ENCODE measurements around the gene SMIM32. TPM values are rescaled to one million over a fixed set of nuclear protein-coding genes. Genes with fewer than 3 reads are reported as not detected.
A peak's percentile ranks its signal among the peaks of the same experiment; 100 is the strongest.

SMIM32 gene
- total and polyA plus RNA-seq, 5 donors from 2014 or later, result not detected

- H3K27ac Mint-ChIP-seq, result no peak overlapping the region
- no peaks in the 10 kb centered on the region for H3K27me3 Mint-ChIP-seq
- Histone ChIP-seq H3K4me1 (ENCODE audit: control insufficient read depth, insufficient read depth, low read length, poor library complexity, severe bottlenecking) (no peaks in the 10 kb centered on the region), H3K4me3 (ENCODE audit: low read depth, low read length) (no peak overlapping the region), H3K36me3 (ENCODE audit: control insufficient read depth, insufficient read depth, low read length) (peaks cover 2% of the 10 kb centered on the region), H3K27me3 (ENCODE audit: control insufficient read depth, insufficient read depth, low read length) (no peaks in the 10 kb centered on the region), H3K27ac (ENCODE audit: insufficient read depth, low read length, poor library complexity, severe bottlenecking) (no peak overlapping the region), H3K9me3 (ENCODE audit: control insufficient read depth in 2 of 2, low read length in 2 of 2) (no peaks in the 10 kb centered on the region)
- no peak overlapping the region for H3K4me3 Mint-ChIP-seq
- H3K9me3 Mint-ChIP-seq, result no peaks in the 10 kb centered on the region
- no peaks in the 10 kb centered on the region for H3K36me3 Mint-ChIP-seq
- peaks cover 0 to 1% (median 0%) of the 10 kb centered on the region in 4 donors for H3K4me1 Mint-ChIP-seq
- DNase-seq, result no peak
- ATAC-seq (ENCODE audit: low read depth in 2 of 2), result no peak
These were observed 10.3 kb downstream of the SMIM32 start for GRCh38 chr5:136182618-136183017.

- H3K9me3 ChIP-seq (ENCODE audit: control insufficient read depth in 2 of 2, low read length in 2 of 2), result no peaks in the 10 kb centered on the region
- H3K27me3 Mint-ChIP-seq, result peaks cover 4% of the 10 kb centered on the region
- no peaks in the 10 kb centered on the region for H3K4me1 ChIP-seq (ENCODE audit: control insufficient read depth, insufficient read depth, low read length, poor library complexity, severe bottlenecking)
- no peak overlapping the region for H3K27ac ChIP-seq (ENCODE audit: insufficient read depth, low read length, poor library complexity, severe bottlenecking)
- ATAC-seq (ENCODE audit: low read depth in 2 of 2), result no peak
- no peak overlapping the region for H3K27ac Mint-ChIP-seq
- H3K36me3 ChIP-seq (ENCODE audit: control insufficient read depth, insufficient read depth, low read length), result no peaks in the 10 kb centered on the region
- H3K4me3 Mint-ChIP-seq, result no peak overlapping the region
- peaks cover 0 to 2% (median 0%) of the 10 kb centered on the region in 7 donors for H3K9me3 Mint-ChIP-seq
- no peaks in the 10 kb centered on the region for H3K36me3 Mint-ChIP-seq
- H3K27me3 ChIP-seq (ENCODE audit: control insufficient read depth, insufficient read depth, low read length), result no peaks in the 10 kb centered on the region
- no peak overlapping the region for H3K4me3 ChIP-seq (ENCODE audit: low read depth, low read length)
- H3K4me1 Mint-ChIP-seq, result no peaks in the 10 kb centered on the region
- DNase-seq, result peak in 1 of 3 donors; percentile 33
These were observed 18.8 kb downstream of the SMIM32 start for GRCh38 chr5:136174021-136174659.

- H3K4me3 ChIP-seq (ENCODE audit: low read depth, low read length), result no peak overlapping the region
- no peak for DNase-seq
- H3K27me3 ChIP-seq (ENCODE audit: control insufficient read depth, insufficient read depth, low read length), result no peaks in the 10 kb centered on the region
- peaks cover 0 to 2% (median 0%) of the 10 kb centered on the region in 7 donors for H3K9me3 Mint-ChIP-seq
- no peaks in the 10 kb centered on the region for H3K9me3 ChIP-seq (ENCODE audit: control insufficient read depth in 2 of 2, low read length in 2 of 2)
- no peaks in the 10 kb centered on the region for H3K4me1 Mint-ChIP-seq
- peaks cover 4% of the 10 kb centered on the region for H3K36me3 Mint-ChIP-seq
- no peaks in the 10 kb centered on the region for H3K36me3 ChIP-seq (ENCODE audit: control insufficient read depth, insufficient read depth, low read length)
- H3K27me3 Mint-ChIP-seq, result peaks cover 4% of the 10 kb centered on the region
- H3K27ac Mint-ChIP-seq, result no peak overlapping the region
- no peaks in the 10 kb centered on the region for H3K4me1 ChIP-seq (ENCODE audit: control insufficient read depth, insufficient read depth, low read length, poor library complexity, severe bottlenecking)
- H3K27ac ChIP-seq (ENCODE audit: insufficient read depth, low read length, poor library complexity, severe bottlenecking), result no peak overlapping the region
- ATAC-seq (ENCODE audit: low read depth in 2 of 2), result no peak
- H3K4me3 Mint-ChIP-seq, result no peak overlapping the region
These were observed 23.7 kb downstream of the SMIM32 start for GRCh38 chr5:136169218-136169617.

GRCh38 chr5:136166909-136167308, 26.1 kb downstream of the SMIM32 start:
- Mint-ChIP-seq H3K9me3 (peaks cover 0 to 2% (median 0%) of the 10 kb centered on the region in 7 donors), H3K4me3 (no peak overlapping the region), H3K36me3 (peaks cover 4% of the 10 kb centered on the region), H3K27me3 (peaks cover 4% of the 10 kb centered on the region), H3K27ac (no peak overlapping the region), H3K4me1 (no peaks in the 10 kb centered on the region)
- H3K4me1 ChIP-seq (ENCODE audit: control insufficient read depth, insufficient read depth, low read length, poor library complexity, severe bottlenecking), result no peaks in the 10 kb centered on the region
- no peak for ATAC-seq (ENCODE audit: low read depth in 2 of 2)
- no peaks in the 10 kb centered on the region for H3K9me3 ChIP-seq (ENCODE audit: control insufficient read depth in 2 of 2, low read length in 2 of 2)
- no peak for DNase-seq
- H3K36me3 ChIP-seq (ENCODE audit: control insufficient read depth, insufficient read depth, low read length), result no peaks in the 10 kb centered on the region
- H3K27ac ChIP-seq (ENCODE audit: insufficient read depth, low read length, poor library complexity, severe bottlenecking), result no peak overlapping the region
- no peak overlapping the region for H3K4me3 ChIP-seq (ENCODE audit: low read depth, low read length)
- no peaks in the 10 kb centered on the region for H3K27me3 ChIP-seq (ENCODE audit: control insufficient read depth, insufficient read depth, low read length)

GRCh38 chr5:136164226-136164625, 28.7 kb downstream of the SMIM32 start:
- ATAC-seq (ENCODE audit: low read depth in 2 of 2) (no peak), DNase-seq (no peak)
- H3K4me1 Mint-ChIP-seq, result no peaks in the 10 kb centered on the region
- H3K36me3 Mint-ChIP-seq, result peaks cover 4% of the 10 kb centered on the region
- H3K27me3 Mint-ChIP-seq, result no peaks in the 10 kb centered on the region
- no peak overlapping the region for H3K27ac Mint-ChIP-seq
- no peak overlapping the region for H3K4me3 Mint-ChIP-seq
- Histone ChIP-seq H3K36me3 (ENCODE audit: control insufficient read depth, insufficient read depth, low read length) (no peaks in the 10 kb centered on the region), H3K27ac (ENCODE audit: insufficient read depth, low read length, poor library complexity, severe bottlenecking) (no peak overlapping the region), H3K4me3 (ENCODE audit: low read depth, low read length) (no peak overlapping the region), H3K9me3 (ENCODE audit: control insufficient read depth in 2 of 2, low read length in 2 of 2) (no peaks in the 10 kb centered on the region), H3K4me1 (ENCODE audit: control insufficient read depth, insufficient read depth, low read length, poor library complexity, severe bottlenecking) (no peaks in the 10 kb centered on the region), H3K27me3 (ENCODE audit: control insufficient read depth, insufficient read depth, low read length) (no peaks in the 10 kb centered on the region)
- H3K9me3 Mint-ChIP-seq, result peaks cover 0 to 1% (median 0%) of the 10 kb centered on the region in 7 donors

- Histone ChIP-seq H3K9me3 (ENCODE audit: control insufficient read depth in 2 of 2, low read length in 2 of 2) (no peaks in the 10 kb centered on the region), H3K4me3 (ENCODE audit: low read depth, low read length) (no peak overlapping the region), H3K36me3 (ENCODE audit: control insufficient read depth, insufficient read depth, low read length) (no peaks in the 10 kb centered on the region), H3K4me1 (ENCODE audit: control insufficient read depth, insufficient read depth, low read length, poor library complexity, severe bottlenecking) (no peaks in the 10 kb centered on the region), H3K27ac (ENCODE audit: insufficient read depth, low read length, poor library complexity, severe bottlenecking) (no peak overlapping the region), H3K27me3 (ENCODE audit: control insufficient read depth, insufficient read depth, low read length) (no peaks in the 10 kb centered on the region)
- H3K27me3 Mint-ChIP-seq, result no peaks in the 10 kb centered on the region
- H3K9me3 Mint-ChIP-seq, result peaks cover 0 to 1% (median 0%) of the 10 kb centered on the region in 7 donors
- H3K4me3 Mint-ChIP-seq, result no peak overlapping the region
- no peaks in the 10 kb centered on the region for H3K36me3 Mint-ChIP-seq
- ATAC-seq (ENCODE audit: low read depth in 2 of 2), result no peak
- no peak overlapping the region for H3K27ac Mint-ChIP-seq
- DNase-seq, result no peak
- H3K4me1 Mint-ChIP-seq, result no peaks in the 10 kb centered on the region
These were observed 31.0 kb downstream of the SMIM32 start for GRCh38 chr5:136162008-136162407.

- no peak for DNase-seq
- no peaks in the 10 kb centered on the region for H3K36me3 Mint-ChIP-seq
- H3K27ac Mint-ChIP-seq, result no peak overlapping the region
- H3K4me1 ChIP-seq (ENCODE audit: control insufficient read depth, insufficient read depth, low read length, poor library complexity, severe bottlenecking), result no peaks in the 10 kb centered on the region
- no peak overlapping the region for H3K4me3 ChIP-seq (ENCODE audit: low read depth, low read length)
- ATAC-seq (ENCODE audit: low read depth in 2 of 2), result no peak
- no peak overlapping the region for H3K4me3 Mint-ChIP-seq
- no peaks in the 10 kb centered on the region for H3K27me3 ChIP-seq (ENCODE audit: control insufficient read depth, insufficient read depth, low read length)
- H3K9me3 Mint-ChIP-seq, result peaks cover 0 to 2% (median 0%) of the 10 kb centered on the region in 7 donors
- no peaks in the 10 kb centered on the region for H3K27me3 Mint-ChIP-seq
- no peaks in the 10 kb centered on the region for H3K36me3 ChIP-seq (ENCODE audit: control insufficient read depth, insufficient read depth, low read length)
- H3K4me1 Mint-ChIP-seq, result no peaks in the 10 kb centered on the region
- H3K9me3 ChIP-seq (ENCODE audit: control insufficient read depth in 2 of 2, low read length in 2 of 2), result no peaks in the 10 kb centered on the region
- H3K27ac ChIP-seq (ENCODE audit: insufficient read depth, low read length, poor library complexity, severe bottlenecking), result no peak overlapping the region
These were observed 33.5 kb downstream of the SMIM32 start for GRCh38 chr5:136159457-136159856.

GRCh38 chr5:136157514-136157913, 35.4 kb downstream of the SMIM32 start:
- Mint-ChIP-seq H3K36me3 (no peaks in the 10 kb centered on the region), H3K4me3 (no peak overlapping the region), H3K4me1 (no peaks in the 10 kb centered on the region), H3K27me3 (no peaks in the 10 kb centered on the region), H3K9me3 (peaks cover 0 to 2% (median 0%) of the 10 kb centered on the region in 7 donors), H3K27ac (no peak overlapping the region)
- H3K27me3 ChIP-seq (ENCODE audit: control insufficient read depth, insufficient read depth, low read length), result no peaks in the 10 kb centered on the region
- no peak for DNase-seq
- H3K27ac ChIP-seq (ENCODE audit: insufficient read depth, low read length, poor library complexity, severe bottlenecking), result no peak overlapping the region
- H3K9me3 ChIP-seq (ENCODE audit: control insufficient read depth in 2 of 2, low read length in 2 of 2), result no peaks in the 10 kb centered on the region
- ATAC-seq (ENCODE audit: low read depth in 2 of 2), result no peak
- no peak overlapping the region for H3K4me3 ChIP-seq (ENCODE audit: low read depth, low read length)
- no peaks in the 10 kb centered on the region for H3K36me3 ChIP-seq (ENCODE audit: control insufficient read depth, insufficient read depth, low read length)
- no peaks in the 10 kb centered on the region for H3K4me1 ChIP-seq (ENCODE audit: control insufficient read depth, insufficient read depth, low read length, poor library complexity, severe bottlenecking)
